Natural killer cell (primary cell): ENCODE measurements around the gene FAM43A. TPM values are rescaled to one million over a fixed set of nuclear protein-coding genes. Genes with fewer than 3 reads are reported as not detected.

Experiments
- ATAC-seq, 3 donors: fragments of 150-1000 bp in 2 of 3; fragments of 200-7000 bp in 1 of 3; cut with Tn5 transposase; 1 replicate in 1 of 3; 2 replicates in 2 of 3; pipeline ENCODE4 v1.10.0; 2021; ENCODE audit warnings: mild to moderate bottlenecking in 2 of 3, moderate library complexity in 2 of 3
- DNase-seq, 2 donors: peaks; one replicate each; pipeline versions ENCODE4 v3.0.0 to v3.0.0-alpha.2; 2013 to 2021; ENCODE audit warnings: mixed read lengths in 1 of 2
- H3K27ac ChIP-seq: one replicate; pipeline ENCODE4 v1.5.1; 2013; ENCODE audit warnings: mild to moderate bottlenecking, low read length
- H3K27me3 ChIP-seq: one replicate; pipeline ENCODE4 v1.6.1; 2013; ENCODE audit warnings: low read length; ENCODE audit not compliant: control insufficient read depth, insufficient read depth
- H3K36me3 ChIP-seq: one replicate; pipeline ENCODE4 v1.6.1; 2013; ENCODE audit warnings: low read length; ENCODE audit not compliant: control insufficient read depth, insufficient read depth
- H3K4me1 ChIP-seq: one replicate; pipeline ENCODE4 v1.6.1; 2013; ENCODE audit warnings: low read length; ENCODE audit not compliant: control insufficient read depth, insufficient read depth
- H3K4me3 ChIP-seq: one replicate; pipeline ENCODE4 v1.5.1; 2013; ENCODE audit warnings: low read length
- H3K9me3 ChIP-seq: one replicate; pipeline ENCODE4 v1.6.1; 2013; ENCODE audit warnings: low read length; ENCODE audit not compliant: control insufficient read depth, insufficient read depth
- H3K27ac Mint-ChIP-seq, 2 donors: one replicate each; pipeline ENCODE4 v1.8.0; 2022; ENCODE audit warnings: mild to moderate bottlenecking in 2 of 2, mixed read lengths in 2 of 2, moderate library complexity in 1 of 2
- H3K27me3 Mint-ChIP-seq, 2 donors: one replicate each; pipeline ENCODE4 v1.8.0; 2022; ENCODE audit warnings: low read depth in 2 of 2, mixed read lengths in 2 of 2
- H3K36me3 Mint-ChIP-seq: one replicate; pipeline ENCODE4 v1.8.0; 2022; ENCODE audit warnings: mixed read lengths
- H3K4me1 Mint-ChIP-seq, 2 donors: one replicate each; pipeline ENCODE4 v1.8.0; 2022; ENCODE audit warnings: mixed read lengths in 2 of 2
- H3K4me3 Mint-ChIP-seq: one replicate; pipeline ENCODE4 v1.8.0; 2022; ENCODE audit warnings: mild to moderate bottlenecking, moderate library complexity, mixed read lengths
- H3K9me3 Mint-ChIP-seq, 2 donors: one replicate each; pipeline ENCODE4 v1.8.0; 2022; ENCODE audit warnings: mixed read lengths in 2 of 2
- CTCF ChIP-seq: fragments of 200-600 bp; IDR thresholded peaks from one replicate; pipeline ENCODE4 v1.8.0; 2022; ENCODE audit warnings: antibody characterized with exemption
- WGBS: methylation state at CpG from one replicate; pipeline ENCODE4 v1.1.7; 2013; ENCODE audit warnings: missing lambda C conversion rate; ENCODE audit not compliant: insufficient coverage; 5-methylcytosine and 5-hydroxymethylcytosine counted together
- intact Hi-C: fragments of 100-400 bp; cut with micrococcal nuclease; formaldehyde crosslinking; loops from one replicate; pipeline ENCODE4 v1.14.2; 2022
- total RNA-seq, 4 donors: library from RNA; stranded (reverse); fragments of 120-200 nt in 1 of 4; gene quantifications; one replicate each; pipeline versions ENCODE4 v1.2.3 to v1.2.4, GENCODE V29; 2013 to 2022

Gene FAM43A
- total RNA-seq, 3 donors from 2014 or later (not counting 1 experiment from before 2014, with no cell fraction given) = 13.2 to 35.2 (median 21.6) TPM

DNA sequence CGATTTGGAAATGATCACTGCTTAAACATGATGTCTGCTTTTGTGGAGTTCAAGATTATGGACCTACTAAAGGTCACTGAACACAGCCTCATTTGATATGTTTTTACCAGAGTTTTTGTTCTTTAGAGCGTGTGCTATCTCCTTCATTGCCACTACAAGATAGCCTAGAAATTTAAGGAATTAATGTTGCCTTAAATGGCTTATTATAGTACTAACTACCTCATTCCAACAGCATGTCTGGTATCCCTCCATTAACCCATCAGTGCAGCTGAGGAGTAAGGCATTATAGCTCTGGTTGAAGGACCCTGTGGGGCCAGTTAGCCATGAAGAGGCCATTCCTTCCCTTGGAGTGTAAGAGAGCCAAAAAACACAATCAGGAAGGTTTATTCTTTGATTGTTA, 2.3 kb upstream of the FAM43A start:
- TF ChIP-seq CTCF = no peak

DNA sequence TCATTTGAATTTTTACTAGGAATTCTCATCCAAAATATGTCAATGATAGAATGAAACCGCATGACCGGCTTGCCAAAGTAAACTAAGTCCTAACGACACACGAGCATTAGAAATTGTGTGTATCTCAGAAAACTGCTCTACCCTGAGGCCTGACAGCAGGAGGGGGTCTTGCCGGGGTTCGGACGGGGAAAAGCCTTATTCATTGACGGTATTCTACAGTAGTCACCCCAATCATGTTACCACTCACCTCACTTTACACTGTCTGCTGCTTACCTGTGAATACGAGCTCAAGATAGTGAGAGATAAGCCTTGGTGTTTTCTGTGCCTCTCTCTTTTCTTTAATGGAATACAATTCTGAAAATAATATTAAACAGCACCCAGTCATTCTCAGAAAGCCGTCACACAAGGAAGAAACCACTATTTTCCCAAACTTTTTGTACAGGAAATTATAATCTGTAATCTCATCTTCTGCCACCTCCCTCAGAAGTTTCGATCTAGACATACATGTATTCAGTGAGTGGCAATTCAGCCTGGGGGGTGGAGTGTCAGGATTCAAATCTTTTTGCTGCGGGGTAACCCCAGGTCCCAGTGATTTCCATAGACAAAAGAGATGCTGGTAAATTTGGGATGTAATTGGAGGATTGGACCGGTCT, 492 bp upstream of the FAM43A start:
- Histone ChIP-seq H3K27ac (peak overlapping the region; percentile 65), H3K9me3 (no peaks in the 10 kb centered on the region), H3K4me3 (peak overlapping the region; percentile 86), H3K4me1 (peaks cover 50% of the 10 kb centered on the region), H3K36me3 (no peaks in the 10 kb centered on the region), H3K27me3 (no peaks in the 10 kb centered on the region)
- Mint-ChIP-seq H3K36me3 (no peaks in the 10 kb centered on the region), H3K9me3 (no peaks in the 10 kb centered on the region), H3K27ac (peak overlapping the region; percentile 89 to 98), H3K4me1 (peaks cover 54 to 55% of the 10 kb centered on the region in 2 donors), H3K4me3 (peak overlapping the region; percentile 98), H3K27me3 (no peaks in the 10 kb centered on the region)
- intact Hi-C loops = loop anchor here (5.0 kb wide), 2 partner anchors 757 to 857 kb away; partner anchors contain the start of genes ACAP2 and PPP1R2
- peak in 1 of 2 donors; percentile 45 for DNase-seq
- peak; percentile 1 to 4 (median 2) for ATAC-seq
- no peak for TF ChIP-seq CTCF
- 42% methylated on average over 12 of the region's 13 CpGs for WGBS

More for the DNA sequence above, 2.3 kb upstream of the FAM43A start:
- Histone ChIP-seq H3K9me3 (no peaks in the 10 kb centered on the region), H3K4me1 (peaks cover 34% of the 10 kb centered on the region), H3K27me3 (no peaks in the 10 kb centered on the region), H3K36me3 (no peaks in the 10 kb centered on the region), H3K4me3 (no peak overlapping the region), H3K27ac (no peak overlapping the region)
- intact Hi-C loops = no loop called here
- Mint-ChIP-seq H3K36me3 (no peaks in the 10 kb centered on the region), H3K27me3 (no peaks in the 10 kb centered on the region), H3K27ac (peak overlapping the region; percentile 57 to 59), H3K4me1 (peaks cover 37% of the 10 kb centered on the region in 2 donors), H3K4me3 (no peak overlapping the region), H3K9me3 (no peaks in the 10 kb centered on the region)
- ATAC-seq = no peak
- no peak for DNase-seq
- 71% methylated on average over 1 of the region's 2 CpGs for WGBS

- H3K4me3 Mint-ChIP-seq = peak overlapping the region; percentile 98
- ATAC-seq (no peak), DNase-seq (peak in 1 of 2 donors; percentile 35)
- peak overlapping the region; percentile 89 to 98 for H3K27ac Mint-ChIP-seq
- H3K36me3 Mint-ChIP-seq = no peaks in the 10 kb centered on the region
- Histone ChIP-seq H3K36me3 (no peaks in the 10 kb centered on the region), H3K27ac (peak overlapping the region; percentile 65), H3K4me3 (peak overlapping the region; percentile 86), H3K4me1 (peaks cover 63% of the 10 kb centered on the region), H3K9me3 (no peaks in the 10 kb centered on the region), H3K27me3 (no peaks in the 10 kb centered on the region)
- H3K4me1 Mint-ChIP-seq = peaks cover 65% of the 10 kb centered on the region in 2 donors
- TF ChIP-seq CTCF = no peak
- under 1% methylated on average over 29 of the region's 29 CpGs for WGBS
- no peaks in the 10 kb centered on the region for H3K9me3 Mint-ChIP-seq
- intact Hi-C loops = loop anchor here (2.0 to 5.0 kb wide), 3 partner anchors 14 to 856 kb away; partner anchors contain the start of genes ACAP2, LSG1 and PPP1R2
- H3K27me3 Mint-ChIP-seq = no peaks in the 10 kb centered on the region
Measured at GRCh38 chr3:194686414-194686815, 732 bp downstream of the FAM43A start.
